HG03103 (cell line): ENCODE data around the gene PRKAR1A.

ENCODE experiments used
- ATAC-seq: cut with Tn5 transposase; IDR thresholded peaks from one replicate; pipeline ENCODE4 v1.9.1; 2021; ENCODE audit warnings: low read depth; ENCODE audit not compliant: unreplicated experiment

PRKAR1A gene

GRCh38 chr17:68595986-68596385, 83.8 kb downstream of the PRKAR1A start:
- ATAC-seq, result no peak

- no peak for ATAC-seq
Observed at GRCh38 chr17:68596411-68596945, 84.2 kb downstream of the PRKAR1A start.

- ATAC-seq, result no peak
Observed at GRCh38 chr17:68598074-68598473, 85.8 kb downstream of the PRKAR1A start.

- no peak for ATAC-seq
Observed at GRCh38 chr17:68598545-68598961, 86.3 kb downstream of the PRKAR1A start.

GRCh38 chr17:68599091-68599490, 86.9 kb downstream of the PRKAR1A start:
- ATAC-seq, result no peak

- no peak for ATAC-seq
Observed at GRCh38 chr17:68599552-68600066, 87.4 kb downstream of the PRKAR1A start.

GRCh38 chr17:68600067-68600930, 88.1 kb downstream of the PRKAR1A start:
- ATAC-seq, result no peak
